Sigmoid colon (tissue), 7 donors: ENCODE measurements around the gene GPBAR1. TPM values are rescaled to one million over a fixed set of nuclear protein-coding genes. Genes with fewer than 3 reads are reported as not detected.

Experiments used
- DNase-seq: peaks from one replicate; pipeline ENCODE4 v3.0.0-alpha.2; 2019
- H3K27ac ChIP-seq, 4 donors: fragments of 200-600 bp; sonication (generic); one replicate each; pipeline ENCODE4 v1.5.1; 2016 to 2019; ENCODE audit warnings: mild to moderate bottlenecking in 1 of 4
- H3K27me3 ChIP-seq, 3 donors: fragments of 200-600 bp; sonication (generic); one replicate each; pipeline ENCODE4 v1.5.1; 2019; ENCODE audit warnings: mild to moderate bottlenecking in 1 of 3
- H3K36me3 ChIP-seq, 4 donors: fragments of 200-600 bp; sonication (generic); one replicate each; pipeline ENCODE4 v1.5.1; 2016 to 2019
- H3K4me1 ChIP-seq, 4 donors: fragments of 200-600 bp; sonication (generic); one replicate each; pipeline ENCODE4 v1.5.1; 2017 to 2019
- H3K4me3 ChIP-seq, 4 donors: fragments of 200-600 bp; sonication (generic); one replicate each; pipeline ENCODE4 v1.5.1; 2017 to 2019; ENCODE audit warnings: mild to moderate bottlenecking in 2 of 4, moderate library complexity in 1 of 4
- H3K9me3 ChIP-seq, 4 donors: fragments of 200-600 bp in 3 of 4; sonication (generic) in 3 of 4; one replicate each; pipeline versions ENCODE4 v1.5.1 to v1.6.1; 2013 to 2019
- EP300 ChIP-seq, 4 donors: sonication (generic); formaldehyde crosslinking; IDR thresholded peaks; one replicate each; pipeline ENCODE4 v1.6.1; 2017; ENCODE audit warnings: antibody characterized with exemption in 4 of 4
- POLR2A ChIP-seq, 2 donors: fragments of 450-650 bp; IDR thresholded peaks; one replicate each; pipeline ENCODE4 v1.6.1; 2016; ENCODE audit warnings: antibody characterized with exemption in 2 of 2, mild to moderate bottlenecking in 2 of 2, moderate library complexity in 2 of 2
- POLR2AphosphoS5 ChIP-seq, 4 donors: sonication (generic); formaldehyde crosslinking; IDR thresholded peaks; one replicate each; pipeline ENCODE4 v1.6.1; 2017; ENCODE audit warnings: antibody characterized with exemption in 4 of 4
- WGBS, 2 donors: extraction: QIAGEN DNeasy Blood & Tissue Kit; methylation state at CpG; one replicate each; pipeline ENCODE4 v1.1.7; 2013; 5-methylcytosine and 5-hydroxymethylcytosine counted together
- intact Hi-C: fragments of 100-400 bp; cut with DNase I; formaldehyde crosslinking; loops from one replicate; pipeline ENCODE4 v1.15.1; 2023
- polyA plus RNA-seq, 3 donors: library from polyadenylated mRNA; stranded (reverse); fragments of 200-250 nt; gene quantifications; one replicate each; pipeline ENCODE4 v1.2.3, GENCODE V29; 2013
- total RNA-seq, 4 donors: library from RNA; depleted of rRNA; stranded (reverse); fragments of >200 nt; gene quantifications; one replicate each; pipeline ENCODE4 v1.1.0, GENCODE V29; 2016
- TF ChIP-seq, protein P1 (sequence below), 4 experiments: fragments of 450-650 bp in 3 of 4; fragments of 200-600 bp in 1 of 4; IDR thresholded peaks; one replicate each; pipeline ENCODE4 v1.5.1; 2016 to 2019; ENCODE audit warnings: antibody characterized with exemption in 4 of 4, mild to moderate bottlenecking in 3 of 4, moderate library complexity in 2 of 4
- donor health status: healthy with polysubstance abuse.
- donor health status: Bipolar disorder and iron deficiency.
- donor health status: healthy.

Gene GPBAR1
- total and polyA plus RNA-seq, 7 donors, result 0.60 to 7.1 (median 3.1) TPM

GRCh38 chr2:218278531-218279360 lies 17.9 kb downstream of the GPBAR1 start:
- peaks cover 0 to 37% (median 28%) of the 10 kb centered on the region in 4 donors for H3K4me1 ChIP-seq
- no peak overlapping the region for H3K4me3 ChIP-seq
- 84 to 91% methylated on average over 16 of the region's 16 CpGs for WGBS, 2 donors
- no peaks in the 10 kb centered on the region for H3K27me3 ChIP-seq
- no peak for DNase-seq
- H3K9me3 ChIP-seq, result no peaks in the 10 kb centered on the region
- peak overlapping the region in 1 of 4 donors; percentile 6 for H3K27ac ChIP-seq
- intact Hi-C loops, result no loop called here
- TF ChIP-seq, protein P1, sequence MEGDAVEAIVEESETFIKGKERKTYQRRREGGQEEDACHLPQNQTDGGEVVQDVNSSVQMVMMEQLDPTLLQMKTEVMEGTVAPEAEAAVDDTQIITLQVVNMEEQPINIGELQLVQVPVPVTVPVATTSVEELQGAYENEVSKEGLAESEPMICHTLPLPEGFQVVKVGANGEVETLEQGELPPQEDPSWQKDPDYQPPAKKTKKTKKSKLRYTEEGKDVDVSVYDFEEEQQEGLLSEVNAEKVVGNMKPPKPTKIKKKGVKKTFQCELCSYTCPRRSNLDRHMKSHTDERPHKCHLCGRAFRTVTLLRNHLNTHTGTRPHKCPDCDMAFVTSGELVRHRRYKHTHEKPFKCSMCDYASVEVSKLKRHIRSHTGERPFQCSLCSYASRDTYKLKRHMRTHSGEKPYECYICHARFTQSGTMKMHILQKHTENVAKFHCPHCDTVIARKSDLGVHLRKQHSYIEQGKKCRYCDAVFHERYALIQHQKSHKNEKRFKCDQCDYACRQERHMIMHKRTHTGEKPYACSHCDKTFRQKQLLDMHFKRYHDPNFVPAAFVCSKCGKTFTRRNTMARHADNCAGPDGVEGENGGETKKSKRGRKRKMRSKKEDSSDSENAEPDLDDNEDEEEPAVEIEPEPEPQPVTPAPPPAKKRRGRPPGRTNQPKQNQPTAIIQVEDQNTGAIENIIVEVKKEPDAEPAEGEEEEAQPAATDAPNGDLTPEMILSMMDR (IDR thresholded peaks at IDR 0.05), result no peak
- TF ChIP-seq POLR2AphosphoS5 (IDR thresholded peaks at IDR 0.05) (no peak), POLR2A (IDR thresholded peaks at IDR 0.05) (no peak)
- H3K36me3 ChIP-seq, result peaks cover 61 to 83% (median 76%) of the 10 kb centered on the region in 4 donors

- peaks cover 0 to 51% (median 44%) of the 10 kb centered on the region in 4 donors for H3K4me1 ChIP-seq
- WGBS, 2 donors, result 95 to 96% methylated on average over 14 of the region's 14 CpGs
Observed at GRCh38 chr2:218280260-218280870, 19.6 kb downstream of the GPBAR1 start.

DNA sequence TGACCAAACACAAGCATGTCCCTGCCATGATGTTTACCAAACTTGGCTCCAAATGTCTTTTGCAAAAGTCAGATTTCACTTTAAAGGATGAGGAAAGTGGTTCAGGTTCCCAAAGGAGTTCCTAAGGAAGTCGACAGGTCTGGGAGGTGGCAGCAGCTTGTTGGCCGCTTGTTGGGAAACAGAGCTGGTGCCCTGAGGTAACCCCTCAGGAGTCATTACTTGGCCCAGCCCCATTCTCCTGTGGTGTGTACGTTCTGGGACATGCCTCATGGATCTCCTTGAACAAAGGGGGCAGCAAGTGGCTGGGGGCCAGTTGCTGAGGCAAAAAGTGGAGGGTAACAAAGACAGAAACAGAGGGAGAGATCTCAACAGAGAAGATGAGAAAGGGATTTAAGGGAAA lies 20.6 kb downstream of the GPBAR1 start:
- peaks cover 0 to 62% (median 55%) of the 10 kb centered on the region in 4 donors for H3K4me1 ChIP-seq
- no peaks in the 10 kb centered on the region for H3K27me3 ChIP-seq
- H3K36me3 ChIP-seq, result peaks cover 34 to 56% (median 49%) of the 10 kb centered on the region in 4 donors
- peak overlapping the region; percentile 91 to 99 (median 96) for H3K27ac ChIP-seq
- no peaks in the 10 kb centered on the region for H3K9me3 ChIP-seq
- TF ChIP-seq POLR2A (IDR thresholded peaks at IDR 0.05) (no peak), POLR2AphosphoS5 (IDR thresholded peaks at IDR 0.05) (peak in 1 of 4 donors; percentile 14)
- intact Hi-C loops, result no loop called here
- DNase-seq, result peak; percentile 83
- no peak overlapping the region for H3K4me3 ChIP-seq
- 78 to 85% methylated on average over 3 of the region's 3 CpGs for WGBS, 2 donors

More at GRCh38 chr2:218280260-218280870, 19.6 kb downstream of the GPBAR1 start:
- Histone ChIP-seq H3K27ac (peak overlapping the region in 3 of 4 donors; percentile 30 to 91 (median 39)), H3K36me3 (peaks cover 45 to 67% (median 60%) of the 10 kb centered on the region in 4 donors), H3K27me3 (no peaks in the 10 kb centered on the region), H3K9me3 (no peaks in the 10 kb centered on the region), H3K4me3 (no peak overlapping the region)
- intact Hi-C loops, result no loop called here
- no peak for TF ChIP-seq POLR2A (IDR thresholded peaks at IDR 0.05)
- no peak for TF ChIP-seq POLR2AphosphoS5 (IDR thresholded peaks at IDR 0.05)
- no peak for TF ChIP-seq EP300 (IDR thresholded peaks at IDR 0.05)
- TF ChIP-seq, protein P1 (IDR thresholded peaks at IDR 0.05), result no peak
- no peak for DNase-seq

- no peaks in the 10 kb centered on the region for H3K9me3 ChIP-seq
- peak; percentile 92 for DNase-seq
- intact Hi-C loops, result loop anchor here (1.0 kb wide), 1 partner anchor 9 kb away; no protein-coding TSS in a partner anchor
- H3K4me3 ChIP-seq, result peak overlapping the region in 2 of 4 donors; percentile 10 to 16
- TF ChIP-seq POLR2A (IDR thresholded peaks at IDR 0.05) (peak in 1 of 2 donors; percentile 61), EP300 (IDR thresholded peaks at IDR 0.05) (peak in 1 of 4 donors; percentile 22), POLR2AphosphoS5 (IDR thresholded peaks at IDR 0.05) (peak; percentile 67 to 94 (median 81))
- TF ChIP-seq, protein P1 (IDR thresholded peaks at IDR 0.05), result no peak
- H3K27ac ChIP-seq, result peak overlapping the region; percentile 91 to 99 (median 96)
- peaks cover 0 to 71% (median 64%) of the 10 kb centered on the region in 4 donors for H3K4me1 ChIP-seq
- peaks cover 24 to 47% (median 40%) of the 10 kb centered on the region in 4 donors for H3K36me3 ChIP-seq
- H3K27me3 ChIP-seq, result no peaks in the 10 kb centered on the region
- 81 to 84% methylated on average over 17 of the region's 17 CpGs for WGBS, 2 donors
Observed at GRCh38 chr2:218282173-218282991, 21.6 kb downstream of the GPBAR1 start.
